Neuronal stem cell (in vitro differentiated cells): Measurements from ENCODE around the gene EVI5L. TPM values are rescaled to one million over a fixed set of nuclear protein-coding genes. Genes with fewer than 3 reads are reported as not detected.

Source experiments
- DNase-seq: peaks from one replicate; pipeline ENCODE4 v3.0.0-alpha.2; 2013; ENCODE audit warnings: low spot score
- H2AFZ ChIP-seq: one replicate; pipeline ENCODE4 v1.6.1; 2013; ENCODE audit warnings: mild to moderate bottlenecking, low read length, inconsistent platforms
- H2AK5ac ChIP-seq: 2 replicates; pipeline ENCODE4 v1.6.1; 2013; ENCODE audit warnings: low read depth, mild to moderate bottlenecking, inconsistent platforms, low read length, moderate library complexity, mixed read lengths
- H2BK120ac ChIP-seq: 2 replicates; pipeline ENCODE4 v1.6.1; 2013; ENCODE audit warnings: low read depth, mild to moderate bottlenecking, inconsistent platforms, low read length, moderate library complexity, mixed read lengths
- H2BK12ac ChIP-seq: one replicate; pipeline ENCODE4 v1.6.1; 2013; ENCODE audit warnings: low read length, inconsistent platforms
- H2BK15ac ChIP-seq: 2 replicates; pipeline ENCODE4 v1.6.1; 2013; ENCODE audit warnings: mild to moderate bottlenecking, low read length, inconsistent platforms, mixed read lengths
- H2BK5ac ChIP-seq: one replicate; pipeline ENCODE4 v1.6.1; 2013; ENCODE audit warnings: inconsistent platforms, mild to moderate bottlenecking, low read length, moderate library complexity
- H3K14ac ChIP-seq: one replicate; pipeline ENCODE4 v1.6.1; 2013; ENCODE audit warnings: low read length, inconsistent platforms
- H3K18ac ChIP-seq: 2 replicates; pipeline ENCODE4 v1.6.1; 2013; ENCODE audit warnings: low read length, inconsistent platforms
- H3K23ac ChIP-seq: 2 replicates; pipeline ENCODE4 v1.6.1; 2013; ENCODE audit warnings: low read depth, mild to moderate bottlenecking, mixed read lengths, low read length, inconsistent platforms; ENCODE audit not compliant: poor library complexity
- H3K27ac ChIP-seq: replicated peaks from 3 replicates; pipeline ENCODE4 v1.5.1; 2013; ENCODE audit warnings: low read length, inconsistent platforms
- H3K27me3 ChIP-seq, 3 experiments: 2 replicates each; pipeline ENCODE4 v1.6.1; 2013; ENCODE audit warnings: low read length in 3 of 3, mild to moderate bottlenecking in 2 of 3, inconsistent platforms in 1 of 3, low read depth in 1 of 3, mixed read lengths in 1 of 3, moderate library complexity in 1 of 3; ENCODE audit not compliant: control insufficient read depth in 3 of 3, insufficient read depth in 3 of 3
- H3K36me3 ChIP-seq, 2 donors: replicated peaks in 1 of 2; 2 replicates each; pipeline ENCODE4 v1.6.1; 2013; ENCODE audit warnings: low read length in 2 of 2; ENCODE audit not compliant: control insufficient read depth in 2 of 2, insufficient read depth in 2 of 2
- H3K4ac ChIP-seq: 2 replicates; pipeline ENCODE4 v1.6.1; 2013; ENCODE audit warnings: inconsistent platforms, mild to moderate bottlenecking, low read length, moderate library complexity
- H3K4me1 ChIP-seq, 2 donors: 1 replicate in 1 of 2; 2 replicates in 1 of 2; pipeline ENCODE4 v1.6.1; 2013; ENCODE audit warnings: low read length in 2 of 2, low read depth in 1 of 2; ENCODE audit not compliant: control insufficient read depth in 2 of 2, insufficient read depth in 1 of 2
- H3K4me2 ChIP-seq: one replicate; pipeline ENCODE4 v1.6.1; 2013; ENCODE audit warnings: mild to moderate bottlenecking, low read length, inconsistent platforms; ENCODE audit not compliant: insufficient read depth, poor library complexity, severe bottlenecking
- H3K4me3 ChIP-seq, 2 donors: 2 replicates each; pipeline ENCODE4 v1.5.1; 2013; ENCODE audit warnings: low read length in 2 of 2, mild to moderate bottlenecking in 2 of 2, inconsistent platforms in 1 of 2, moderate library complexity in 1 of 2
- H3K79me1 ChIP-seq: one replicate; pipeline ENCODE4 v1.6.1; 2013; ENCODE audit warnings: low read depth, mild to moderate bottlenecking, inconsistent platforms, low read length, moderate library complexity
- H3K9ac ChIP-seq: one replicate; pipeline ENCODE4 v1.6.1; 2013; ENCODE audit warnings: mild to moderate bottlenecking, low read depth, low read length, inconsistent platforms; ENCODE audit not compliant: poor library complexity
- H3K9me3 ChIP-seq, 2 donors: replicated peaks in 1 of 2; 2 replicates each; pipeline versions ENCODE3 to v1.6.1; 2013; ENCODE audit warnings: low read length in 2 of 2, mild to moderate bottlenecking in 2 of 2, inconsistent platforms in 1 of 2, low read depth in 1 of 2, mixed read lengths in 1 of 2, moderate library complexity in 1 of 2; ENCODE audit not compliant: control insufficient read depth in 2 of 2, insufficient read depth in 1 of 2
- H4K8ac ChIP-seq: one replicate; pipeline ENCODE4 v1.6.1; 2013; ENCODE audit warnings: low read depth, mild to moderate bottlenecking, inconsistent platforms, low read length, moderate library complexity
- H4K91ac ChIP-seq: one replicate; pipeline ENCODE4 v1.6.1; 2013; ENCODE audit warnings: low read length, low read depth, mild to moderate bottlenecking, inconsistent platforms; ENCODE audit not compliant: poor library complexity
- WGBS, 2 donors: extraction: QIAGEN DNeasy Blood & Tissue Kit; methylation state at CpG; one replicate each; pipeline ENCODE4 v1.1.7; 2013; ENCODE audit warnings: missing lambda C conversion rate in 2 of 2, mixed read lengths in 1 of 2; ENCODE audit not compliant: insufficient read length in 2 of 2, insufficient replicate concordance in 1 of 2; ENCODE audit errors: extremely low coverage in 2 of 2; 5-methylcytosine and 5-hydroxymethylcytosine counted together
- polyA plus RNA-seq, 2 experiments: library from polyadenylated mRNA; stranded (reverse); fragments of 200-250 nt; gene quantifications; one replicate each; pipeline ENCODE4 v1.2.3, GENCODE V29; 2013

EVI5L gene
- 7.4 TPM for polyA plus RNA-seq (2013, experiment 1 of 2)
- polyA plus RNA-seq (2013, experiment 2 of 2), result 7.5 TPM

DNA sequence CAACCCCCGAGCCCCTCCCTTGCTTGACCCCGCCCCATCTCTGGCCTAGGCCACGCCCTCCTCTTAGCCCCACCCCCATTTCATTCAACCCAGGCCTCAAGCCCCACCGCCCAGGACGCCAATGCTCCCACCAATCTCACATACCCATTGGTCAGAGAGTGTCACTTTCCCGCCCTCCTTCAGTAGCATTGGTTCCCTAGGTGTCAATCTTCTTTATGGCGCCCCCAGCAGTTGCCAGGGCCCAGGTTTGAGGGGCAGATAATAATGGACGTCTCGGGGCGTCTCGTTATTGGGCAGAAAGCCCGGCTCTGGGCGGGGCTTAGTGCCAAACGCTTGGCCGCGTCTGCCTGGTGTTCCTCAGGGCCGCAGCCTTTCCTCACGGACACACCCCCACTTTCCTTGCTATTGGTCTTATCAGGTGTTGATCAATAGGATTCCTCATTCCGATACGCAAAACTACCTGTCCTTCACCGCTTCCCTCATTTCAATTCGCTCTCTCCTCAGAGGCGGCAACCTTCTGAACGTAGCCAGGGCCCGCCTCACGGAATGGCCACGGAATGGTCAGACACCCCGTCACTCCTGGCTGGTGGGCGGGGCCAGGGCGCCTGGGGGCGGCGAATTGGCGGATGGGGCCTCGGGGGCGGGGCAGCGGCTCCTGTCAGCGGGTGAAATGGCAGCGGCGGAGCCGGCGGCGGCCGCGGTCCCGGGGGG is at the start of gene EVI5L:
TSS of gene EVI5L (plus strand) at position 658 of the 711 bp plus-strand sequence. CDS start 16,325 bp downstream, outside the sequence.
- peak within 1 kb of the TSS; percentile 63 for H3K9ac ChIP-seq
- H2AFZ ChIP-seq, result peak within 1 kb of the TSS; percentile 95
- no peak within 1 kb of the TSS for H3K4ac ChIP-seq
- H3K4me3 ChIP-seq, result peak within 1 kb of the TSS; percentile 60 to 86
- no peak within 1 kb of the TSS for H3K14ac ChIP-seq
- H3K79me1 ChIP-seq, result peaks cover 2% of the 10 kb centered on the region
- peak within 1 kb of the TSS; percentile 43 for H2BK15ac ChIP-seq
- H3K27ac ChIP-seq, result no peak within 1 kb of the TSS
- H3K18ac ChIP-seq, result peak within 1 kb of the TSS; percentile 20
- DNase-seq, result peak; percentile 100
- H4K8ac ChIP-seq, result no peak within 1 kb of the TSS
- H3K4me1 ChIP-seq, result peaks cover 3 to 5% of the 10 kb centered on the region in 2 donors
- no peak within 1 kb of the TSS for H3K23ac ChIP-seq
- no peak within 1 kb of the TSS for H2BK5ac ChIP-seq
- no peaks in the 10 kb centered on the region for H3K36me3 ChIP-seq
- H3K4me2 ChIP-seq, result peak within 1 kb of the TSS; percentile 80
- no peak within 1 kb of the TSS for H2AK5ac ChIP-seq
- WGBS, 2 donors, result no CpG with 5 or more reads among the region's 45 CpGs
- H4K91ac ChIP-seq, result no peak within 1 kb of the TSS
- H3K27me3 ChIP-seq, result peaks cover 0 to 10% (median 0%) of the 10 kb centered on the region in 3 experiments
- H2BK12ac ChIP-seq, result no peak within 1 kb of the TSS
- no peak within 1 kb of the TSS for H2BK120ac ChIP-seq
- no peaks in the 10 kb centered on the region for H3K9me3 ChIP-seq

DNA sequence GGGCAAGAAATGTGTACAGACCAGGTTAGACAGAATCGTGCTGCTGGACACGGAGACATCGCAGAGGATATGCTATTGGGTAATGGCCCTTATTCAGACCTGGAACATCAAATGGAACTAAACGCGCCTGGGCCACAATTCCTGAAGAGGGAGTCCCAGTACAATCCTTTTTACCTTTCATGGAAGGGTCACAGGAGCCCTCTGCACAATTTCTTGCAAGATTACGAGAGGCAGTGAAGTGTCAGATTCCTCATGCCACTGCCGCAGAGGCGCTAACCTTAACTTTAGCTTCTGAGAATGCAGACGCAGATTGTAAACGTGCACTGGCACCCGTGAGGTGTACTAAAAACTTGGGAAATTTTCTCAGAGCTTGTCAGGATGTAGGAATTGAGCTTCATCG is 48.9 kb upstream of the EVI5L start:
- no peak for DNase-seq
- no CpG with 5 or more reads among the region's 12 CpGs for WGBS, 2 donors

DNA sequence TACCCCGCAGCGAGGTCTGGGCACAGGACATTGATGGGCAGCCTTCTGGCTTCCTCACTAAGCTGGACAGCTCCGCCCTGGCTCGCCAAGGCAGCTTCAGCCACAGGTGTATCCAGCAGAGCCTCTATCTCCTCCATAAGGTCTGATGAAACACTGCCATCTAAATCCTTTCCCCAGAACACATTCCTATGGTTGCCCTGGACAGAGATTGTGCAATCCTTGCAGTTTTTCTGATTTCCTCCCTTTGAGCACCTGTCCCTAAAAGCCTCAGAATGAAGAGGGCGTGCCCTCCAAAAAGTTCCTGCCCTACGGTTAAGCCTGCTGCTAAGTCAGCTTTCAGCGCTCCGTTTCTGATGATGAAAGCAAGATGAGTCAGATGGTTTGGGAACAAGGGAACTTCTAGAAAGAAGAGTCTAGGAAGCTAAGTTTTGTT is 46.0 kb upstream of the EVI5L start:
- H2AK5ac ChIP-seq, result no peak overlapping the region
- no peak overlapping the region for H2BK12ac ChIP-seq
- H2BK15ac ChIP-seq, result no peak overlapping the region
- H3K27ac ChIP-seq, result no peak overlapping the region
- H4K8ac ChIP-seq, result no peak overlapping the region
- H3K27me3 ChIP-seq, result peaks cover 12 to 62% (median 23%) of the 10 kb centered on the region in 3 experiments
- no peak overlapping the region for H3K9ac ChIP-seq
- no peak for DNase-seq
- no peaks in the 10 kb centered on the region for H3K79me1 ChIP-seq
- no CpG with 5 or more reads among the region's 8 CpGs for WGBS, 2 donors
- no peak overlapping the region for H3K4me3 ChIP-seq
- H4K91ac ChIP-seq, result no peak overlapping the region
- no peak overlapping the region for H3K23ac ChIP-seq
- H3K9me3 ChIP-seq, result peaks cover 2 to 5% of the 10 kb centered on the region in 2 donors
- H2BK5ac ChIP-seq, result no peak overlapping the region
- no peaks in the 10 kb centered on the region for H3K36me3 ChIP-seq
- H2AFZ ChIP-seq, result no peak overlapping the region
- H3K18ac ChIP-seq, result no peak overlapping the region
- H3K4me1 ChIP-seq, result peaks cover 0 to 8% of the 10 kb centered on the region in 2 donors
- no peak overlapping the region for H3K4me2 ChIP-seq
- H2BK120ac ChIP-seq, result no peak overlapping the region
- H3K4ac ChIP-seq, result no peak overlapping the region
- no peak overlapping the region for H3K14ac ChIP-seq

More for the DNA sequence above, 48.9 kb upstream of the EVI5L start:
- Histone ChIP-seq H3K4me2 (no peak overlapping the region), H3K4me1 (peaks cover 0 to 3% of the 10 kb centered on the region in 2 donors), H4K8ac (no peak overlapping the region), H2BK120ac (no peak overlapping the region), H3K79me1 (no peaks in the 10 kb centered on the region), H3K4me3 (no peak overlapping the region), H3K4ac (no peak overlapping the region), H3K18ac (no peak overlapping the region), H2BK15ac (no peak overlapping the region), H3K23ac (no peak overlapping the region), H2AK5ac (no peak overlapping the region), H4K91ac (no peak overlapping the region), H3K14ac (no peak overlapping the region), H3K36me3 (no peaks in the 10 kb centered on the region), H3K9ac (no peak overlapping the region), H3K9me3 (no peaks in the 10 kb centered on the region), H2BK5ac (no peak overlapping the region), H3K27me3 (peaks cover 0 to 51% (median 0%) of the 10 kb centered on the region in 3 experiments), H2AFZ (no peak overlapping the region), H3K27ac (no peak overlapping the region), H2BK12ac (no peak overlapping the region)

DNA sequence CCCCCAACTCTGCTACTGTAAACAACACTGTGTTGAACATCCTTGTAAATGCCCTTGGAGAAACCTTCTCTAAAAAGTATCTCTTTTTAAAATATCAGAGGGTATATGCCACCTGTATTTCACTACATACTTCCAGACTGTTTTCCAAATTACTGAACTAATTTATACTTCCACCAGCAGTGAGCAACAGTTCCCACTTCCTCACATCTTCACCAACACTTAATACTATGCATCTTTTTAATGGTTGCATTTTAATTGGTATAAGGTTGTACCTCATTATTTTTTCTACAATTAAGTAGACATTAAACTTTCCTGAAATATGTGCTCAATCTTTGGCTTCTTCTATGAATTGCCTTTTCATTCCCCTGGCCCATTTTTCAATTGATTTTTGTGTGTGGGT is 45.2 kb upstream of the EVI5L start:
- Histone ChIP-seq H3K9me3 (peaks cover 2 to 8% of the 10 kb centered on the region in 2 donors), H4K91ac (no peak overlapping the region), H3K4me2 (no peak overlapping the region), H3K4me3 (no peak overlapping the region), H3K14ac (no peak overlapping the region), H3K23ac (no peak overlapping the region), H3K36me3 (no peaks in the 10 kb centered on the region), H2BK15ac (no peak overlapping the region), H3K79me1 (no peaks in the 10 kb centered on the region), H2BK12ac (no peak overlapping the region), H3K27me3 (peaks cover 16 to 70% (median 32%) of the 10 kb centered on the region in 3 experiments), H3K4ac (no peak overlapping the region), H2BK5ac (no peak overlapping the region), H3K9ac (no peak overlapping the region), H2AFZ (no peak overlapping the region), H2AK5ac (no peak overlapping the region), H3K18ac (no peak overlapping the region), H3K27ac (no peak overlapping the region), H3K4me1 (peaks cover 0 to 13% of the 10 kb centered on the region in 2 donors), H4K8ac (no peak overlapping the region), H2BK120ac (no peak overlapping the region)
- DNase-seq, result no peak
